B cell (primary cell): ENCODE data around the gene KRT39. TPM values are rescaled to one million over a fixed set of nuclear protein-coding genes. Genes with fewer than 3 reads are reported as not detected.

Experiments used
- ATAC-seq: fragments of 200-7000 bp; cut with Tn5 transposase; one replicate; pipeline ENCODE4 v1.10.0; 2021; ENCODE audit warnings: low read depth, mild to moderate bottlenecking, moderate number of reproducible peaks, moderate library complexity
- CTCF ChIA-PET: fragments of 350-600 bp; sonication (Branson Sonifier 250); formaldehyde crosslinking; loops from one replicate; lab custom pipeline; 2021; ENCODE audit warnings: antibody characterized with exemption, inconsistent platforms; lab: Charles Lee
- POLR2A ChIA-PET: fragments of 350-600 bp; sonication (Branson Sonifier 250); formaldehyde crosslinking; loops from one replicate; lab custom pipeline; 2021; ENCODE audit warnings: antibody characterized with exemption; lab: Charles Lee
- DNase-seq: peaks from one replicate; pipeline ENCODE4 v3.0.0; 2013
- H2AFZ ChIP-seq: 2 replicates; pipeline ENCODE4 v1.6.1; 2012; ENCODE audit warnings: mild to moderate bottlenecking, low read depth, low read length; ENCODE audit not compliant: insufficient read depth, poor library complexity, severe bottlenecking
- H3K27ac ChIP-seq, 2 donors: 1 replicate in 1 of 2; 2 replicates in 1 of 2; pipeline ENCODE4 v1.5.1; 2012 to 2013; ENCODE audit warnings: low read length in 2 of 2, mild to moderate bottlenecking in 2 of 2, moderate library complexity in 1 of 2
- H3K27me3 ChIP-seq, 4 experiments: fragments of 200-600 bp in 1 of 4; sonication (generic) in 1 of 4; replicated peaks in 1 of 4; 1 replicate in 2 of 4; 2 replicates in 2 of 4; pipeline versions ENCODE4 v1.6.1 to v1.7.0; 2013 to 2016; ENCODE audit warnings: low read length in 3 of 4, mild to moderate bottlenecking in 2 of 4, mixed read lengths in 1 of 4, moderate library complexity in 1 of 4; ENCODE audit not compliant: insufficient read depth in 4 of 4, control insufficient read depth in 3 of 4; ENCODE audit errors: control extremely low read depth in 1 of 4
- H3K36me3 ChIP-seq, 2 experiments: replicated peaks in 1 of 2; 1 replicate in 1 of 2; 2 replicates in 1 of 2; pipeline versions ENCODE4 v1.6.1 to v1.7.1; 2013; ENCODE audit warnings: low read length in 1 of 2; ENCODE audit not compliant: insufficient read depth in 2 of 2, control insufficient read depth in 1 of 2; ENCODE audit errors: control extremely low read depth in 1 of 2, extremely low read depth in 1 of 2
- H3K4me1 ChIP-seq, 2 donors: fragments of 200-600 bp in 1 of 2; sonication (generic) in 1 of 2; 1 replicate in 1 of 2; 2 replicates in 1 of 2; pipeline versions ENCODE4 v1.5.1 to v1.6.1; 2013 to 2017; ENCODE audit warnings: low read length in 2 of 2; ENCODE audit not compliant: control insufficient read depth in 2 of 2, insufficient read depth in 2 of 2
- H3K4me2 ChIP-seq: replicated peaks from 2 replicates; pipeline ENCODE3; 2012; ENCODE audit warnings: mild to moderate bottlenecking, low read depth, low read length; ENCODE audit not compliant: poor library complexity, severe bottlenecking
- H3K4me3 ChIP-seq, 5 experiments: fragments of 200-600 bp in 1 of 5; sonication (generic) in 1 of 5; 1 replicate in 3 of 5; 2 replicates in 2 of 5; pipeline versions ENCODE4 v1.5.1 to v1.7.0; 2011 to 2016; ENCODE audit warnings: low read length in 4 of 5, mild to moderate bottlenecking in 4 of 5, low read depth in 2 of 5, control low read depth in 1 of 5, moderate library complexity in 1 of 5; ENCODE audit not compliant: insufficient read depth in 1 of 5; ENCODE audit errors: control extremely low read depth in 1 of 5, extremely low read depth in 1 of 5
- H3K79me2 ChIP-seq: fragments of 200-600 bp; sonication (generic); one replicate; pipeline ENCODE4 v1.6.0; 2016; ENCODE audit warnings: low read length; ENCODE audit not compliant: control insufficient read depth, insufficient read depth
- H3K9ac ChIP-seq: fragments of 200-600 bp; sonication (generic); 2 replicates; pipeline ENCODE4 v1.6.1; 2017; ENCODE audit warnings: mild to moderate bottlenecking, low read length, moderate library complexity
- H3K9me3 ChIP-seq, 3 donors: one replicate each; pipeline versions ENCODE4 v1.6.1 to v1.7.1; 2013; ENCODE audit warnings: low read length in 2 of 3; ENCODE audit not compliant: control insufficient read depth in 2 of 3, insufficient read depth in 1 of 3; ENCODE audit errors: control extremely low read depth in 1 of 3
- H4K20me1 ChIP-seq: 2 replicates; pipeline ENCODE4 v1.6.0; 2012; ENCODE audit warnings: mild to moderate bottlenecking, low read length; ENCODE audit not compliant: insufficient read depth, control insufficient read depth, poor library complexity, severe bottlenecking
- H3K27ac Mint-ChIP-seq: one replicate; pipeline ENCODE4 v1.8.0; 2021; ENCODE audit warnings: mixed read lengths
- H3K27me3 Mint-ChIP-seq: one replicate; pipeline ENCODE4 v1.8.0; 2021; ENCODE audit warnings: mixed read lengths
- H3K4me1 Mint-ChIP-seq: one replicate; pipeline ENCODE4 v1.8.0; 2021; ENCODE audit warnings: mixed read lengths
- H3K4me3 Mint-ChIP-seq: one replicate; pipeline ENCODE4 v1.8.0; 2021; ENCODE audit warnings: mixed read lengths
- H3K9me3 Mint-ChIP-seq: one replicate; pipeline ENCODE4 v1.8.0; 2022; ENCODE audit warnings: mixed read lengths; ENCODE audit not compliant: insufficient read depth
- EZH2 ChIP-seq: IDR thresholded peaks from 2 replicates; pipeline ENCODE4 v1.6.1; 2012; ENCODE audit warnings: borderline replicate concordance, low read depth, mild to moderate bottlenecking, moderate library complexity, low read length; ENCODE audit not compliant: insufficient read depth, poor library complexity, severe bottlenecking
- WGBS: methylation state at CpG from one replicate; pipeline ENCODE4 v1.1.5; 2013; ENCODE audit warnings: missing lambda C conversion rate; ENCODE audit not compliant: insufficient coverage; 5-methylcytosine and 5-hydroxymethylcytosine counted together
- intact Hi-C: fragments of 100-400 bp; cut with micrococcal nuclease; formaldehyde crosslinking; loops from one replicate; pipeline ENCODE4 v1.10.0; 2022
- polyA plus RNA-seq: library from polyadenylated mRNA; depleted of rRNA; stranded (reverse); fragments of >200 nt; gene quantifications from 2 replicates; pipeline ENCODE4 v1.2.3, GENCODE V29; 2012
- total RNA-seq, 2 donors: library from RNA; stranded (reverse); fragments of 120-200 nt in 1 of 2; gene quantifications; 1 replicate in 1 of 2; 2 replicates in 1 of 2; pipeline versions ENCODE4 v1.2.3 to v1.2.4, GENCODE V29; 2013 to 2022
- TF ChIP-seq, protein P1 (sequence below): fragments of 200-600 bp; IDR thresholded peaks from one replicate; pipeline ENCODE4 v1.8.0; 2022; ENCODE audit warnings: antibody characterized with exemption, mild to moderate bottlenecking

KRT39 gene
- total and polyA plus RNA-seq, 2 donors (not counting 1 experiment from before 2014, with no cell fraction given) = not detected

DNA sequence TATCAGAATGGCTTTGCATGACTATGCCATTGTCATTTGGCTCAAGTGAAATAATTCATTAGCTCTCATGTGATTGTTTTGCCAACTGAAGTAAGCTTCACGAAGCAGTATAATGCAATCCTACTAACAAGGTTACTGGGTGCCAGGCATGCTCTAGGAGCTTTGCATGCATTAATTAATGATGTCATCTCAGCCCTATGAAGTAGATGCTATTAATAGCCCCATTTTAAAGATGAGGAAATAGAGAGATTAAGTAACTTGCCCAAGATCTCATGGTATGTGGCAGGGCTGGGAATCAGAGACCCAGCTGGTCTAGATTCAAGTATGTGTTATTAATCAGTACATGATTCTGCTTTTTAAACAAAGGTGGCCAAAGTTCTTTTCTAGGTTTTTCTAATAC is 14.1 kb downstream of the KRT39 start:
- H3K4me2 ChIP-seq = no peak overlapping the region
- H3K27me3 Mint-ChIP-seq = peaks cover 58% of the 10 kb centered on the region

GRCh38 chr17:40952154-40952553 is 14.6 kb downstream of the KRT39 start:
- peaks cover 0 to 21% (median 17%) of the 10 kb centered on the region in 4 experiments for H3K27me3 ChIP-seq
- H3K9ac ChIP-seq = no peak overlapping the region
- no peaks in the 10 kb centered on the region for H4K20me1 ChIP-seq
- H3K4me1 ChIP-seq = no peaks in the 10 kb centered on the region
- H3K27ac ChIP-seq = no peak overlapping the region
- Mint-ChIP-seq H3K4me3 (no peak overlapping the region), H3K4me1 (no peaks in the 10 kb centered on the region), H3K9me3 (no peaks in the 10 kb centered on the region), H3K27ac (no peak overlapping the region), H3K27me3 (peaks cover 61% of the 10 kb centered on the region)
- H3K9me3 ChIP-seq = no peaks in the 10 kb centered on the region
- ChIA-PET CTCF (interaction anchor here (1.2 to 2.3 kb wide), 3 partner anchors 10 to 14 kb away, joined by 3 to 7 read pairs (median 3); partner anchors contain the start of gene KRT39), POLR2A (no interaction called here)
- DNase-seq = no peak
- no peak overlapping the region for H3K4me2 ChIP-seq
- intact Hi-C loops = no loop called here
- H3K36me3 ChIP-seq = no peaks in the 10 kb centered on the region
- TF ChIP-seq EZH2 = no peak
- TF ChIP-seq, protein P1, sequence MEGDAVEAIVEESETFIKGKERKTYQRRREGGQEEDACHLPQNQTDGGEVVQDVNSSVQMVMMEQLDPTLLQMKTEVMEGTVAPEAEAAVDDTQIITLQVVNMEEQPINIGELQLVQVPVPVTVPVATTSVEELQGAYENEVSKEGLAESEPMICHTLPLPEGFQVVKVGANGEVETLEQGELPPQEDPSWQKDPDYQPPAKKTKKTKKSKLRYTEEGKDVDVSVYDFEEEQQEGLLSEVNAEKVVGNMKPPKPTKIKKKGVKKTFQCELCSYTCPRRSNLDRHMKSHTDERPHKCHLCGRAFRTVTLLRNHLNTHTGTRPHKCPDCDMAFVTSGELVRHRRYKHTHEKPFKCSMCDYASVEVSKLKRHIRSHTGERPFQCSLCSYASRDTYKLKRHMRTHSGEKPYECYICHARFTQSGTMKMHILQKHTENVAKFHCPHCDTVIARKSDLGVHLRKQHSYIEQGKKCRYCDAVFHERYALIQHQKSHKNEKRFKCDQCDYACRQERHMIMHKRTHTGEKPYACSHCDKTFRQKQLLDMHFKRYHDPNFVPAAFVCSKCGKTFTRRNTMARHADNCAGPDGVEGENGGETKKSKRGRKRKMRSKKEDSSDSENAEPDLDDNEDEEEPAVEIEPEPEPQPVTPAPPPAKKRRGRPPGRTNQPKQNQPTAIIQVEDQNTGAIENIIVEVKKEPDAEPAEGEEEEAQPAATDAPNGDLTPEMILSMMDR = no peak
- no peak for ATAC-seq
- H2AFZ ChIP-seq = no peak overlapping the region
- H3K4me3 ChIP-seq = no peak overlapping the region
- no peaks in the 10 kb centered on the region for H3K79me2 ChIP-seq
- WGBS = no CpG with 5 or more reads among the region's 2 CpGs

More for the DNA sequence above, 14.1 kb downstream of the KRT39 start:
- Histone ChIP-seq H3K27ac (no peak overlapping the region), H3K9ac (no peak overlapping the region), H3K4me3 (no peak overlapping the region), H3K79me2 (no peaks in the 10 kb centered on the region), H2AFZ (no peak overlapping the region), H4K20me1 (no peaks in the 10 kb centered on the region), H3K27me3 (peaks cover 0 to 21% (median 16%) of the 10 kb centered on the region in 4 experiments), H3K36me3 (no peaks in the 10 kb centered on the region), H3K4me1 (no peaks in the 10 kb centered on the region), H3K9me3 (no peaks in the 10 kb centered on the region)
- DNase-seq (no peak), ATAC-seq (no peak)
- POLR2A ChIA-PET = no interaction called here
- Mint-ChIP-seq H3K4me1 (no peaks in the 10 kb centered on the region), H3K27ac (no peak overlapping the region), H3K9me3 (no peaks in the 10 kb centered on the region), H3K4me3 (no peak overlapping the region)
- TF ChIP-seq, protein P1 = no peak
- no peak for TF ChIP-seq EZH2
- no CpG with 5 or more reads among the region's 1 CpG for WGBS
- intact Hi-C loops = no loop called here
- CTCF ChIA-PET = interaction anchor here (1.4 to 2.3 kb wide), 2 partner anchors 9 to 11 kb away, joined by 3 to 7 read pairs; no protein-coding TSS in a partner anchor
